ENCODE measurements around the gene MATN1.

DNA sequence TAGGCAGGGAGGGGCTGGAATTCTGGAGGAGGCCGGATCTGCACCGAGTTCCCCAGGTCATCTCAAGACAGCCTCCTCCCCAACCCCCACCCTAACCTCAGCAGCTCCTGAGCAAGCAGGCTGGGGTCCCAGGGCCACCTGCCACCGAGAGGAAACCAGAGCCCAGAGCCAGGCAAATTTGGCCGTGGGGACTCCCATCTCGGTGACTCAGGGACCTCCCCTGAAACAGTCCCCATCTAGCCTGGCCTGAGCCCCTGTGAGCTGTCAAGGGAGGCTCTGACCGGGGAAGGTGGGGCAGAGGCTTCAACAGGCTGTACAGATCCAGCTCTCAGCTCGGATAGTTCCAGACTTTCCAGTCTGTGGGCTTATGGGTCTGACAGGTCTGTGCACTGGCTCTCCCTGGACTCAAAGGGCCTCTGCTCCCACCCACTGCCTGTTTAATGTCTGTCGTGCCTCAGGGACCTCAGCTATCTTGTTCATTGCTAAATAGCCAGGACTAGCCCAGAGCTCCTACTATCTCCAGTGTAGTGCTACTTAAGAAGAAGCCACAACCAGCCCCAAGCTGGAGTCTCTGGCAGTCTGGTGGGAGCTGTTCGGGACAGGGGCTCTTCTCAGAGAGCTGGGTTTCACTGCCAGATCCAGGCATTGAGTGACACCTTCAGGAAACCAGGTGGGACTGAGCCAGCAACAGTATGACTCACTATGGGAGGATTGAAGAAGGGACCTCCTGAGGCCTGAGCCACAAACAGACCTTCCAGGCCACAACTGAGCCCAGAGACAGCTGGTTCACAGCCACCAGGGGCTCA lies 25.6 kb downstream of the MATN1 start:
- TF ChIP-seq, protein P1, sequence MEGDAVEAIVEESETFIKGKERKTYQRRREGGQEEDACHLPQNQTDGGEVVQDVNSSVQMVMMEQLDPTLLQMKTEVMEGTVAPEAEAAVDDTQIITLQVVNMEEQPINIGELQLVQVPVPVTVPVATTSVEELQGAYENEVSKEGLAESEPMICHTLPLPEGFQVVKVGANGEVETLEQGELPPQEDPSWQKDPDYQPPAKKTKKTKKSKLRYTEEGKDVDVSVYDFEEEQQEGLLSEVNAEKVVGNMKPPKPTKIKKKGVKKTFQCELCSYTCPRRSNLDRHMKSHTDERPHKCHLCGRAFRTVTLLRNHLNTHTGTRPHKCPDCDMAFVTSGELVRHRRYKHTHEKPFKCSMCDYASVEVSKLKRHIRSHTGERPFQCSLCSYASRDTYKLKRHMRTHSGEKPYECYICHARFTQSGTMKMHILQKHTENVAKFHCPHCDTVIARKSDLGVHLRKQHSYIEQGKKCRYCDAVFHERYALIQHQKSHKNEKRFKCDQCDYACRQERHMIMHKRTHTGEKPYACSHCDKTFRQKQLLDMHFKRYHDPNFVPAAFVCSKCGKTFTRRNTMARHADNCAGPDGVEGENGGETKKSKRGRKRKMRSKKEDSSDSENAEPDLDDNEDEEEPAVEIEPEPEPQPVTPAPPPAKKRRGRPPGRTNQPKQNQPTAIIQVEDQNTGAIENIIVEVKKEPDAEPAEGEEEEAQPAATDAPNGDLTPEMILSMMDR (IDR thresholded peaks at IDR 0.05; ENCODE audit: low read length): no peak
- TF ChIP-seq EZH2 (IDR thresholded peaks at IDR 0.05; ENCODE audit: borderline replicate concordance, low read length): no peak
